K562 (cell line): ENCODE data around the gene FTO. TPM values are rescaled to one million over a fixed set of nuclear protein-coding genes. Genes with fewer than 3 reads are reported as not detected.

Experiments
- ATAC-seq: fragments of 200-7000 bp; cut with Tn5 transposase; 3 replicates; pipeline ENCODE4 v1.9.1; 2020; ENCODE audit warnings: moderate library complexity
- BruUV-seq: library from RNA; stranded (reverse); fragments of 400-500 nt; replicated peaks from 2 replicates; lab custom pipeline; 2021; lab: Mats Ljungman, UMichigan
- CTCF ChIA-PET: fragments of 300-600 bp; formaldehyde crosslinking; extraction: SDS; loops from one replicate; lab custom pipeline; 2021; ENCODE audit warnings: low intra/inter-chr PET ratio; lab: Yijun Ruan, JAX
- POLR2A ChIA-PET: fragments of 300-600, 350-650 bp; sonication (Branson Sonifier 250); formaldehyde crosslinking; extraction: SDS; loops from one replicate; lab custom pipeline; 2021; ENCODE audit warnings: antibody characterized with exemption, inconsistent platforms; lab: Yijun Ruan, JAX
- DNase-seq, 4 experiments: peaks; one replicate each; pipeline versions ENCODE4 v3.0.0 to v3.0.0-alpha.2; 2011 to 2018; ENCODE audit warnings: low spot score in 3 of 4, mixed read lengths in 3 of 4; ENCODE audit errors: extremely low read depth in 1 of 4
- FAIRE-seq: peaks from 2 replicates; lab custom pipeline; 2011; peaks lifted over from hg19 to GRCh38; lab: Jason Lieb, UNC
- H2AFZ ChIP-seq: 2 replicates; pipeline ENCODE4 v1.6.0; 2011; ENCODE audit warnings: low read depth, low read length, control low read depth, inconsistent platforms
- H3K27ac ChIP-seq: fragments of 200-600 bp; 3 replicates; pipeline ENCODE4 v1.8.0; 2011; ENCODE audit warnings: low read depth, mild to moderate bottlenecking, control low read depth, inconsistent platforms, low read length, moderate library complexity, mixed read lengths; ENCODE audit errors: extremely low read depth
- H3K27me3 ChIP-seq, 2 experiments: fragments of 300-600 bp in 1 of 2; 2 replicates in 1 of 2; 3 replicates in 1 of 2; pipeline versions ENCODE4 v1.6.0 to v1.8.0; 2011; ENCODE audit warnings: inconsistent platforms in 2 of 2, low read length in 2 of 2, mild to moderate bottlenecking in 1 of 2, mixed read lengths in 1 of 2, moderate library complexity in 1 of 2; ENCODE audit not compliant: control insufficient read depth in 2 of 2, insufficient read depth in 2 of 2
- H3K36me3 ChIP-seq: fragments of 300-600 bp; 3 replicates; pipeline ENCODE4 v1.8.0; 2011; ENCODE audit warnings: mild to moderate bottlenecking, low read length, inconsistent platforms; ENCODE audit not compliant: control insufficient read depth, insufficient read depth
- H3K4me1 ChIP-seq, 2 experiments: fragments of 200-600 bp in 1 of 2; replicated peaks in 1 of 2; 2 replicates in 1 of 2; 3 replicates in 1 of 2; pipeline versions ENCODE4 v1.5.1 to v1.8.0; 2011; ENCODE audit warnings: inconsistent platforms in 2 of 2, low read length in 2 of 2, mild to moderate bottlenecking in 1 of 2, mixed read lengths in 1 of 2, moderate library complexity in 1 of 2; ENCODE audit not compliant: control insufficient read depth in 2 of 2, insufficient read depth in 2 of 2
- H3K4me2 ChIP-seq: 2 replicates; pipeline ENCODE4 v1.6.1; 2011; ENCODE audit warnings: low read length, control low read depth, inconsistent platforms, mixed read lengths; ENCODE audit not compliant: insufficient read depth
- H3K4me3 ChIP-seq: fragments of 200-600 bp; sonication (generic), shearing (Covaris generic); 2 replicates; pipeline ENCODE4 v1.5.1; 2016; ENCODE audit warnings: control low read depth, inconsistent platforms
- H3K79me2 ChIP-seq: fragments of 200-600 bp; 3 replicates; pipeline ENCODE4 v1.8.0; 2011; ENCODE audit warnings: low read length, inconsistent platforms; ENCODE audit not compliant: control insufficient read depth, insufficient read depth
- H3K9ac ChIP-seq, 2 experiments: 2 replicates each; pipeline versions ENCODE4 v1.6.0 to v1.6.1; 2011; ENCODE audit warnings: low read depth in 2 of 2, low read length in 2 of 2, control low read depth in 1 of 2, inconsistent platforms in 1 of 2, mild to moderate bottlenecking in 1 of 2, mixed read lengths in 1 of 2; ENCODE audit not compliant: insufficient read depth in 1 of 2
- H3K9me1 ChIP-seq: one replicate; pipeline ENCODE4 v1.6.0; 2011; ENCODE audit warnings: inconsistent platforms, mild to moderate bottlenecking, low read length, moderate library complexity; ENCODE audit not compliant: control insufficient read depth, insufficient read depth
- H3K9me3 ChIP-seq: replicated peaks from 2 replicates; pipeline ENCODE4 v1.5.1; 2011; ENCODE audit warnings: low read depth, low read length, inconsistent platforms; ENCODE audit not compliant: control insufficient read depth, insufficient read depth
- H4K20me1 ChIP-seq: replicated peaks from 2 replicates; pipeline ENCODE4 v1.6.1; 2011; ENCODE audit warnings: low read length, inconsistent platforms, mixed read lengths; ENCODE audit not compliant: control insufficient read depth, insufficient read depth
- CBX1 ChIP-seq: sonication (generic); IDR thresholded peaks from 2 replicates; pipeline ENCODE4 v1.6.1; 2016; ENCODE audit warnings: antibody characterized with exemption, low read depth, mild to moderate bottlenecking
- FOXA3 ChIP-seq, 2 experiments: fragments of 450-650 bp in 1 of 2; sonication (generic) in 1 of 2; formaldehyde crosslinking; IDR thresholded peaks in 1 of 2; conservative IDR thresholded peaks in 1 of 2; 2 replicates each; pipeline versions ENCODE4 v1.4.0 to v1.8.0; 2020 to 2022; ENCODE audit warnings: mild to moderate bottlenecking in 2 of 2, missing genetic modification reagents in 1 of 2
- IRF1 ChIP-seq: sonication (generic); formaldehyde crosslinking; IDR thresholded peaks from 2 replicates; pipeline ENCODE4 v1.8.0; 2022; ENCODE audit warnings: missing genetic modification reagents, mild to moderate bottlenecking, borderline replicate concordance
- NBN ChIP-seq: fragments of 450-650 bp; IDR thresholded peaks from 2 replicates; pipeline ENCODE4 v1.6.1; 2016; ENCODE audit warnings: low read depth, mild to moderate bottlenecking
- PPARD ChIP-seq: fragments of 250-450 bp; sonication (Bioruptor Pico); IDR thresholded peaks from 2 replicates; pipeline ENCODE4 v1.8.0; 2022; ENCODE audit warnings: inconsistent platforms, mild to moderate bottlenecking, moderate library complexity
- RBM34 ChIP-seq: fragments of 200-400 bp; formaldehyde crosslinking; IDR thresholded peaks from 2 replicates; pipeline ENCODE4 v1.6.1; 2018; ENCODE audit warnings: low read length, borderline replicate concordance; ENCODE audit not compliant: insufficient read depth
- SIN3A ChIP-seq, 2 experiments: fragments of 150-350 bp in 1 of 2; IDR thresholded peaks; 2 replicates each; pipeline ENCODE4 v1.6.1; 2011 to 2016; ENCODE audit warnings: borderline replicate concordance in 2 of 2, low read depth in 2 of 2, low read length in 2 of 2, mild to moderate bottlenecking in 2 of 2, moderate library complexity in 2 of 2; ENCODE audit not compliant: control insufficient read depth in 1 of 2
- SREBF2 ChIP-seq: sonication (generic); formaldehyde crosslinking; IDR thresholded peaks from 2 replicates; pipeline ENCODE4 v1.4.0; 2020; ENCODE audit warnings: mild to moderate bottlenecking, missing genetic modification reagents
- XRCC3 ChIP-seq: fragments of 450-650 bp; IDR thresholded peaks from 2 replicates; pipeline ENCODE4 v1.6.1; 2017; ENCODE audit warnings: mild to moderate bottlenecking, moderate library complexity
- XRCC5 ChIP-seq: fragments of 200-400 bp; formaldehyde crosslinking; IDR thresholded peaks from 2 replicates; pipeline ENCODE4 v1.6.1; 2017; ENCODE audit warnings: low read depth, mild to moderate bottlenecking, low read length
- WGBS: fragments of 100-300 bp; shearing (Covaris generic); methylation state at CpG from one replicate; pipeline ENCODE4 v1.1.6; 2016; ENCODE audit warnings: low coverage, mixed read lengths; ENCODE audit not compliant: insufficient coverage; ENCODE audit errors: missing lambda C conversion rate; 5-methylcytosine and 5-hydroxymethylcytosine counted together
- in situ Hi-C: fragments of 300-500 bp; cut with MboI; formaldehyde crosslinking; loops from 4 replicates; pipeline ENCODE4 v1.15.0; 2018; ENCODE audit warnings: inconsistent platforms, mixed read lengths
- intact Hi-C: fragments of 100-400 bp; cut with micrococcal nuclease; formaldehyde crosslinking; loops from 2 replicates; pipeline ENCODE4 v1.14.2; 2022
- polyA plus RNA-seq, 8 experiments: library from polyadenylated mRNA; depleted of rRNA in 4 of 8; stranded (reverse) in 5 of 8; unstranded in 3 of 8; fragments of >200 nt; fragmentation: Nextera tagmentation in 2 of 8; fragmentation: Illumina TruSeq in 1 of 8; extraction: Ambion mirVana in 2 of 8; extraction: Trizol in 1 of 8; gene quantifications; 2 replicates each; pipeline versions ENCODE4 v1.2.1 to v1.2.3, GENCODE V29; 2011 to 2014; ENCODE audit warnings: inconsistent platforms in 1 of 8, missing spikeins in 1 of 8
- total RNA-seq, 7 experiments: library from RNA; depleted of rRNA in 6 of 7; stranded (reverse); fragments of >200 nt in 6 of 7; fragmentation: Illumina TruSeq in 2 of 7; extraction: Trizol in 2 of 7; gene quantifications; 2 replicates each; pipeline versions ENCODE4 v1.2.1 to v1.2.3, GENCODE V29; 2011 to 2021; ENCODE audit warnings: low replicate concordance in 1 of 7

FTO gene
- total and polyA plus RNA-seq, 9 of the 15 experiments (the other 6 are each of a cell fraction or from before 2014, with no cell fraction given), result 11.3 to 27.7 (median 25.5) TPM

- no peaks in the 10 kb centered on the region for H3K36me3 ChIP-seq
- no peak overlapping the region for H2AFZ ChIP-seq
- no peak for TF ChIP-seq IRF1 (CRISPR knock-in tag)
- no peak for TF ChIP-seq FOXA3 (CRISPR knock-in tag; conservative IDR thresholded peaks at IDR 0.05 in 1 of 2, IDR thresholded peaks at IDR 0.05 in 1 of 2)
- no peak for TF ChIP-seq SIN3A (IDR thresholded peaks at IDR 0.05; ENCODE audit: borderline replicate concordance in 2 of 2, control insufficient read depth in 1 of 2, low read depth in 2 of 2, low read length in 2 of 2)
- no peak for TF ChIP-seq RBM34
- TF ChIP-seq CBX1, result no peak
- no peak for TF ChIP-seq SREBF2
- no peak for TF ChIP-seq NBN
- no peak for TF ChIP-seq XRCC5
- no peak for TF ChIP-seq PPARD
- no peak for TF ChIP-seq XRCC3
- TF ChIP-seq, all 486 proteins: peak for 0
- Histone ChIP-seq H3K79me2 (no peaks in the 10 kb centered on the region), H3K9ac (no peak overlapping the region), H3K9me1 (no peaks in the 10 kb centered on the region), H3K4me3 (no peak overlapping the region), H3K4me2 (no peak overlapping the region), H3K27ac (no peak overlapping the region), H4K20me1 (no peaks in the 10 kb centered on the region), H3K27me3 (no peaks in the 10 kb centered on the region), H3K4me1 (no peaks in the 10 kb centered on the region), H3K9me3 (no peaks in the 10 kb centered on the region)
- ChIA-PET CTCF (no interaction called here), POLR2A (interaction anchor here (1.3 kb wide), 1 partner anchor 13 kb away, joined by 3 read pairs; no protein-coding TSS in a partner anchor)
- FAIRE-seq (no peak), ATAC-seq (no peak), DNase-seq (no peak)
- intact Hi-C loops (no loop called here), in situ Hi-C loops (no loop called here)
- BruUV-seq, result no TSS peak
- 30% methylated on average over 1 of the region's 1 CpG for whole genome bisulfite sequencing
These were observed 145.6 kb downstream of the FTO start for GRCh38 chr16:53849585-53849984.
